ENCODE results near the gene ZNF275.
"Not testable (repeated sequence)": the region's sequence is repeated elsewhere in the genome, so short reads cannot be mapped to it uniquely, and the experiment has no call there.

ZNF275 gene

GRCh38 chrX:153361781-153362397 lies 27.9 kb downstream of the ZNF275 start:
- DNase-seq = no peak

- no peak for DNase-seq
Measured at GRCh38 chrX:153365670-153366069, 31.7 kb downstream of the ZNF275 start.

- no peak for DNase-seq
Measured at GRCh38 chrX:153366119-153366518, 32.2 kb downstream of the ZNF275 start.

GRCh38 chrX:153366878-153367538 lies 33.1 kb downstream of the ZNF275 start:
- no peak for DNase-seq

GRCh38 chrX:153370293-153371055 lies 36.5 kb downstream of the ZNF275 start:
- DNase-seq = no peak

- no peak for DNase-seq
Measured at GRCh38 chrX:153371256-153371655, 37.3 kb downstream of the ZNF275 start.

- no peak for DNase-seq
Measured at GRCh38 chrX:153372949-153373348, 39.0 kb downstream of the ZNF275 start.

- no peak for DNase-seq
Measured at GRCh38 chrX:153374426-153374825, 40.5 kb downstream of the ZNF275 start.

- no peak for DNase-seq
Measured at GRCh38 chrX:153375571-153375970, 41.6 kb downstream of the ZNF275 start.

GRCh38 chrX:153377727-153378126 lies 43.8 kb downstream of the ZNF275 start:
- no peak for DNase-seq

- no peak for DNase-seq
Measured at GRCh38 chrX:153378607-153379006, 44.7 kb downstream of the ZNF275 start.

- DNase-seq = no peak
Measured at GRCh38 chrX:153379508-153379907, 45.6 kb downstream of the ZNF275 start.

- no peak for DNase-seq
Measured at GRCh38 chrX:153379971-153380581, 46.1 kb downstream of the ZNF275 start.

- no peak for DNase-seq
Measured at GRCh38 chrX:153380691-153381090, 46.7 kb downstream of the ZNF275 start.

- no peak for DNase-seq
Measured at GRCh38 chrX:153381684-153382532, 48.0 kb downstream of the ZNF275 start.

- no peak for DNase-seq
Measured at GRCh38 chrX:153382563-153383482, 48.9 kb downstream of the ZNF275 start.

GRCh38 chrX:153384390-153384789 lies 50.4 kb downstream of the ZNF275 start:
- no peak for DNase-seq

GRCh38 chrX:153384973-153385372 lies 51.0 kb downstream of the ZNF275 start:
- DNase-seq = not testable (repeated sequence)

GRCh38 chrX:153386097-153386496 lies 52.1 kb downstream of the ZNF275 start:
- no peak for DNase-seq

- no peak for DNase-seq
Measured at GRCh38 chrX:153387345-153387744, 53.4 kb downstream of the ZNF275 start.

GRCh38 chrX:153387987-153388721 lies 54.2 kb downstream of the ZNF275 start:
- DNase-seq = no peak
